IMR-90 (cell line): ENCODE measurements around the gene ANKRD55. TPM values are rescaled to one million over a fixed set of nuclear protein-coding genes. Genes with fewer than 3 reads are reported as not detected.

Source experiments
- ATAC-seq: fragments of 200-7000 bp; cut with Tn5 transposase; 2 replicates; pipeline ENCODE4 v1.9.1; 2020; ENCODE audit warnings: low read depth, mild to moderate bottlenecking, moderate library complexity
- BruUV-seq: library from RNA; stranded (reverse); fragments of 400-500 nt; replicated peaks from 2 replicates; lab custom pipeline; 2021; lab: Mats Ljungman, UMichigan
- CTCF ChIA-PET: fragments of 300-600 bp; formaldehyde crosslinking; extraction: SDS; loops from one replicate; lab custom pipeline; 2021; ENCODE audit warnings: antibody characterized with exemption; lab: Yijun Ruan, JAX
- POLR2A ChIA-PET: fragments of 300-600 bp; sonication (Branson Sonifier 250); formaldehyde crosslinking; loops from one replicate; lab custom pipeline; 2022; ENCODE audit warnings: antibody characterized with exemption; ENCODE audit not compliant: unreplicated experiment; lab: Charles Lee
- DNase-seq: peaks from one replicate; pipeline ENCODE4 v3.0.0; 2013
- H2AFZ ChIP-seq: replicated peaks from 2 replicates; pipeline ENCODE3; 2013; ENCODE audit warnings: low read length, mild to moderate bottlenecking; ENCODE audit not compliant: poor library complexity
- H2AK5ac ChIP-seq: 2 replicates; pipeline ENCODE4 v1.6.1; 2013; ENCODE audit warnings: low read depth, low read length, inconsistent platforms
- H2AK9ac ChIP-seq: replicated peaks from 2 replicates; pipeline ENCODE3; 2013; ENCODE audit warnings: mild to moderate bottlenecking, low read depth, low read length, moderate library complexity; ENCODE audit not compliant: poor library complexity
- H2BK120ac ChIP-seq: 2 replicates; pipeline ENCODE4 v1.6.1; 2013; ENCODE audit warnings: low read depth, low read length, inconsistent platforms
- H2BK15ac ChIP-seq: 3 replicates; pipeline ENCODE4 v1.6.1; 2013; ENCODE audit warnings: low read depth, low read length, inconsistent platforms
- H2BK20ac ChIP-seq: 2 replicates; pipeline ENCODE4 v1.6.1; 2013; ENCODE audit warnings: low read depth, mild to moderate bottlenecking, inconsistent platforms, low read length, moderate library complexity
- H2BK5ac ChIP-seq: 2 replicates; pipeline ENCODE4 v1.6.1; 2013; ENCODE audit warnings: mild to moderate bottlenecking, low read depth, low read length, inconsistent platforms; ENCODE audit not compliant: poor library complexity, severe bottlenecking
- H3K14ac ChIP-seq: replicated peaks from 2 replicates; pipeline ENCODE4 v1.6.1; 2013; ENCODE audit warnings: low read depth, low read length, inconsistent platforms
- H3K18ac ChIP-seq: 2 replicates; pipeline ENCODE4 v1.6.1; 2013; ENCODE audit warnings: low read depth, low read length, control low read depth
- H3K23ac ChIP-seq: 2 replicates; pipeline ENCODE4 v1.6.1; 2013; ENCODE audit warnings: low read depth, low read length, inconsistent platforms
- H3K27ac ChIP-seq: 2 replicates; pipeline ENCODE4 v1.5.1; 2013; ENCODE audit warnings: mild to moderate bottlenecking, control low read depth, low read length; ENCODE audit not compliant: insufficient read depth
- H3K27me3 ChIP-seq: 2 replicates; pipeline ENCODE4 v1.6.1; 2013; ENCODE audit warnings: low read length; ENCODE audit not compliant: control insufficient read depth, insufficient read depth
- H3K36me3 ChIP-seq: 2 replicates; pipeline ENCODE4 v1.6.1; 2013; ENCODE audit warnings: low read length, mixed read lengths; ENCODE audit not compliant: control insufficient read depth, insufficient read depth
- H3K4ac ChIP-seq: 2 replicates; pipeline ENCODE4 v1.6.1; 2013; ENCODE audit warnings: low read depth, low read length, inconsistent platforms
- H3K4me1 ChIP-seq: 2 replicates; pipeline ENCODE4 v1.6.1; 2013; ENCODE audit warnings: low read length, mixed read lengths; ENCODE audit not compliant: control insufficient read depth, insufficient read depth
- H3K4me2 ChIP-seq: 2 replicates; pipeline ENCODE4 v1.6.1; 2013; ENCODE audit warnings: low read depth, mild to moderate bottlenecking, control low read depth, low read length, moderate library complexity
- H3K4me3 ChIP-seq: 2 replicates; pipeline ENCODE4 v1.5.1; 2013; ENCODE audit warnings: low read depth, mild to moderate bottlenecking, control low read depth, low read length, moderate library complexity; ENCODE audit not compliant: insufficient read depth
- H3K56ac ChIP-seq: 2 replicates; pipeline ENCODE4 v1.6.1; 2013; ENCODE audit warnings: low read length, inconsistent platforms; ENCODE audit not compliant: insufficient read depth; ENCODE audit errors: extremely low read depth
- H3K79me1 ChIP-seq, 2 experiments: 2 replicates each; pipeline ENCODE4 v1.6.1; 2013; ENCODE audit warnings: low read length in 2 of 2, inconsistent platforms in 1 of 2, low read depth in 1 of 2
- H3K9ac ChIP-seq: 2 replicates; pipeline ENCODE4 v1.6.1; 2013; ENCODE audit warnings: low read depth, low read length, control low read depth
- H3K9me1 ChIP-seq: 2 replicates; pipeline ENCODE4 v1.6.1; 2013; ENCODE audit warnings: low read length, inconsistent platforms; ENCODE audit not compliant: insufficient read depth
- H3K9me3 ChIP-seq: 2 replicates; pipeline ENCODE4 v1.6.1; 2013; ENCODE audit warnings: low read length; ENCODE audit not compliant: control insufficient read depth, insufficient read depth
- H4K20me1 ChIP-seq: 2 replicates; pipeline ENCODE4 v1.6.1; 2013; ENCODE audit warnings: low read length, inconsistent platforms; ENCODE audit not compliant: insufficient read depth
- H4K5ac ChIP-seq: 2 replicates; pipeline ENCODE4 v1.6.1; 2013; ENCODE audit warnings: mild to moderate bottlenecking, low read depth, low read length, control low read depth
- H4K8ac ChIP-seq, 2 experiments: 2 replicates each; pipeline ENCODE4 v1.6.1; 2013; ENCODE audit warnings: low read depth in 2 of 2, low read length in 2 of 2, control low read depth in 1 of 2, inconsistent platforms in 1 of 2
- H4K91ac ChIP-seq: 2 replicates; pipeline ENCODE4 v1.6.1; 2013; ENCODE audit warnings: low read depth, low read length, inconsistent platforms; ENCODE audit not compliant: insufficient read depth
- CEBPB ChIP-seq: IDR thresholded peaks from 2 replicates; pipeline ENCODE4 v1.6.1; 2012; ENCODE audit warnings: low read depth, low read length, improper control_type of control experiment
- CTCF ChIP-seq: conservative IDR thresholded peaks from 2 replicates; pipeline ENCODE4 v1.5.1; 2012; ENCODE audit warnings: mild to moderate bottlenecking, low read depth, low read length, improper control_type of control experiment
- WGBS, 2 experiments: methylation state at CpG; one replicate each; pipeline versions ENCODE4 v1.1.5 to v1.1.7; 2013; ENCODE audit warnings: missing lambda C conversion rate in 2 of 2; ENCODE audit not compliant: insufficient read length in 1 of 2; ENCODE audit errors: extremely low coverage in 2 of 2; 5-methylcytosine and 5-hydroxymethylcytosine counted together
- dilution Hi-C: fragments of 300-500 bp; cut with HindIII; formaldehyde crosslinking; loops from one replicate; pipeline ENCODE4 v1.14.3; 2018; ENCODE audit warnings: low sequenced_read_pairs; ENCODE audit not compliant: unreplicated experiment
- in situ Hi-C: fragments of 300-500 bp; cut with MboI; formaldehyde crosslinking; loops from 3 replicates; pipeline ENCODE4 v1.14.3; 2019; ENCODE audit warnings: low sequenced_read_pairs, inconsistent platforms, mixed read lengths
- intact Hi-C: fragments of 100-400 bp; cut with micrococcal nuclease; formaldehyde crosslinking; loops from 2 replicates; pipeline ENCODE4 v1.10.0; 2022
- polyA plus RNA-seq, 3 experiments: library from polyadenylated mRNA; depleted of rRNA; stranded (reverse); fragments of >200 nt; gene quantifications; 2 replicates each; pipeline ENCODE4 v1.2.3, GENCODE V29; 2012; ENCODE audit warnings: low replicate concordance in 1 of 3
- total RNA-seq: library from RNA; depleted of rRNA; stranded (reverse); fragments of >200 nt; gene quantifications from 2 replicates; pipeline ENCODE4 v1.2.3, GENCODE V29; 2012

ANKRD55 gene
- total and polyA plus RNA-seq, 2 of the 4 experiments (the other 2 are of a cell fraction) = not detected

- intact Hi-C loops (no loop called here), dilution Hi-C loops (no loop called here), in situ Hi-C loops (no loop called here)
- H3K9me1 ChIP-seq = no peaks in the 10 kb centered on the region
- no peak overlapping the region for H3K9ac ChIP-seq
- no peak overlapping the region for H2BK120ac ChIP-seq
- no peaks in the 10 kb centered on the region for H4K20me1 ChIP-seq
- no peak overlapping the region for H2BK20ac ChIP-seq
- no peak overlapping the region for H2AFZ ChIP-seq
- no peak overlapping the region for H2BK5ac ChIP-seq
- no peak overlapping the region for H3K18ac ChIP-seq
- POLR2A ChIA-PET = interaction anchor here (0.7 kb wide), 1 partner anchor 647 kb away, joined by 4 read pairs; no protein-coding TSS in a partner anchor
- no peak overlapping the region for H3K4me3 ChIP-seq
- H3K4me1 ChIP-seq = peaks cover 3% of the 10 kb centered on the region; the same call in 1 of the 2 replicates
- H3K27ac ChIP-seq = no peak overlapping the region
- no peak overlapping the region for H3K56ac ChIP-seq
- no peak overlapping the region for H3K4ac ChIP-seq
- DNase-seq (no peak), ATAC-seq (no peak)
- TF ChIP-seq CTCF = no peak
- TF ChIP-seq CEBPB = no peak
- H3K9me3 ChIP-seq = no peaks in the 10 kb centered on the region
- no peaks in the 10 kb centered on the region for H3K27me3 ChIP-seq
- H2BK15ac ChIP-seq = peak overlapping the region; percentile 25; the same call in 1 of the 3 replicates
- H4K5ac ChIP-seq = no peak overlapping the region
- H3K23ac ChIP-seq = no peak overlapping the region
- H3K14ac ChIP-seq = no peak overlapping the region
- H2AK9ac ChIP-seq = no peak overlapping the region
- 100% methylated on average over 1 of the region's 4 CpGs; no CpG with 5 or more reads in 1 of the 2 experiments for WGBS, 2 experiments
- CTCF ChIA-PET = no interaction called here
- no peak overlapping the region for H4K8ac ChIP-seq
- no peaks in the 10 kb centered on the region for H3K36me3 ChIP-seq
- BruUV-seq = no TSS peak
- H3K4me2 ChIP-seq = no peak overlapping the region
- no peak overlapping the region for H2AK5ac ChIP-seq
- no peak overlapping the region for H4K91ac ChIP-seq
- H3K79me1 ChIP-seq = no peaks in the 10 kb centered on the region
These were observed 85.4 kb downstream of the ANKRD55 start for GRCh38 chr5:56147659-56148230.
